ENCODE measurements around the gene CFHR2. TPM values are rescaled to one million over a fixed set of nuclear protein-coding genes. Genes with fewer than 3 reads are reported as not detected.
"Not testable (repeated sequence)": the region's sequence is repeated elsewhere in the genome, so short reads cannot be mapped to it uniquely, and the experiment has no call there.

Gene CFHR2
- total RNA-seq, 1 experiment from 2014 or later = not detected

DNA sequence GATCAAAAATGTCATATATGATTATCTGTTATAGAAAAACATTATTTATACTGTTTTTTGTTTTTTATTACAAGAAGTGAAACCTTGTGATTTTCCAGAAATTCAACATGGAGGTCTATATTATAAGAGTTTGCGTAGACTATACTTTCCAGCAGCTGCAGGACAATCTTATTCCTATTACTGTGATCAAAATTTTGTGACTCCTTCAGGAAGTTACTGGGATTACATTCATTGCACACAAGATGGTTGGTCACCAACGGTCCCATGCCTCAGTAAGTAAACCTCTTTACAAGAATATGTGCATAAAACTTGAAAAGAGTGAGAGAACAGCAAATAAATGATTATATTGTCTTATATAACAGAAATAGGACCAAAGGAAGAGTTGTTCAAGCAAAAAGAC, 41.2 kb upstream of the CFHR2 start:
- Mint-ChIP-seq H3K4me1 (ENCODE audit: low read depth, unreplicated experiment) (no peaks in the 10 kb centered on the region), H3K9me3 (ENCODE audit: unreplicated experiment) (no peaks in the 10 kb centered on the region), H3K27me3 (ENCODE audit: insufficient read depth, unreplicated experiment) (no peaks in the 10 kb centered on the region), H3K4me3 (ENCODE audit: unreplicated experiment) (no peak overlapping the region), H3K27ac (ENCODE audit: unreplicated experiment) (no peak overlapping the region), H3K36me3 (ENCODE audit: insufficient read depth, unreplicated experiment) (no peaks in the 10 kb centered on the region)
- Histone ChIP-seq H3K9me3 (no peaks in the 10 kb centered on the region), H3K27me3 (replicated peaks; ENCODE audit: control insufficient read depth, insufficient read depth, low read length) (no peaks in the 10 kb centered on the region), H3K4me1 (no peaks in the 10 kb centered on the region), H3K36me3 (ENCODE audit: control insufficient read depth, insufficient read depth, low read length) (no peaks in the 10 kb centered on the region), H3K4me3 (ENCODE audit: low read depth, low read length) (no peak overlapping the region)
- intact Hi-C loops (cut with micrococcal nuclease; ENCODE audit: unreplicated experiment) = no loop called here
- ChIA-PET POLR2A (no interaction called here), CTCF (no interaction called here)
- DNase-seq = no peak
- BruUV-seq (replicated peaks) = no TSS peak
- TF ChIP-seq, protein P1, sequence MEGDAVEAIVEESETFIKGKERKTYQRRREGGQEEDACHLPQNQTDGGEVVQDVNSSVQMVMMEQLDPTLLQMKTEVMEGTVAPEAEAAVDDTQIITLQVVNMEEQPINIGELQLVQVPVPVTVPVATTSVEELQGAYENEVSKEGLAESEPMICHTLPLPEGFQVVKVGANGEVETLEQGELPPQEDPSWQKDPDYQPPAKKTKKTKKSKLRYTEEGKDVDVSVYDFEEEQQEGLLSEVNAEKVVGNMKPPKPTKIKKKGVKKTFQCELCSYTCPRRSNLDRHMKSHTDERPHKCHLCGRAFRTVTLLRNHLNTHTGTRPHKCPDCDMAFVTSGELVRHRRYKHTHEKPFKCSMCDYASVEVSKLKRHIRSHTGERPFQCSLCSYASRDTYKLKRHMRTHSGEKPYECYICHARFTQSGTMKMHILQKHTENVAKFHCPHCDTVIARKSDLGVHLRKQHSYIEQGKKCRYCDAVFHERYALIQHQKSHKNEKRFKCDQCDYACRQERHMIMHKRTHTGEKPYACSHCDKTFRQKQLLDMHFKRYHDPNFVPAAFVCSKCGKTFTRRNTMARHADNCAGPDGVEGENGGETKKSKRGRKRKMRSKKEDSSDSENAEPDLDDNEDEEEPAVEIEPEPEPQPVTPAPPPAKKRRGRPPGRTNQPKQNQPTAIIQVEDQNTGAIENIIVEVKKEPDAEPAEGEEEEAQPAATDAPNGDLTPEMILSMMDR (IDR thresholded peaks at IDR 0.05; ENCODE audit: insufficient read depth in 1 of 2, low read depth in 1 of 2, low read length in 1 of 2, severe bottlenecking in 1 of 2, unreplicated experiment in 1 of 2) = no peak

DNA sequence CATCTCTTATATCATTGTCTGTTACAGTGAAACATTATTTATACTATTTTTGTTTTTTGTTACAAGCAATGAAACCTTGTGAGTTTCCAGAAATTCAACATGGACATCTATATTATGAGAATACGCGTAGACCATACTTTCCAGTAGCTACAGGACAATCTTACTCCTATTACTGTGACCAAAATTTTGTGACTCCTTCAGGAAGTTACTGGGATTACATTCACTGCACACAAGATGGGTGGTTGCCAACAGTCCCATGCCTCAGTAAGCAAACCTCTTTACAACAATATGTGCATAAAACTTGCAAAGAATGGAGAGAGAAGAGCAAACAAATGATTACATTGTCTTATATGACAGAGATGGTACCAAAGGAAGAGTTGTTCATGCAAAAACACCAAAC, 33.3 kb upstream of the CFHR2 start:
- no peak for DNase-seq
- Mint-ChIP-seq H3K36me3 (ENCODE audit: insufficient read depth, unreplicated experiment) (no peaks in the 10 kb centered on the region), H3K4me3 (ENCODE audit: unreplicated experiment) (no peak overlapping the region), H3K27me3 (ENCODE audit: insufficient read depth, unreplicated experiment) (no peaks in the 10 kb centered on the region), H3K27ac (ENCODE audit: unreplicated experiment) (no peak overlapping the region), H3K9me3 (ENCODE audit: unreplicated experiment) (no peaks in the 10 kb centered on the region), H3K4me1 (ENCODE audit: low read depth, unreplicated experiment) (no peaks in the 10 kb centered on the region)
- Histone ChIP-seq H3K36me3 (ENCODE audit: control insufficient read depth, insufficient read depth, low read length) (no peaks in the 10 kb centered on the region), H3K9me3 (no peaks in the 10 kb centered on the region), H3K4me1 (no peaks in the 10 kb centered on the region), H3K27me3 (replicated peaks; ENCODE audit: control insufficient read depth, insufficient read depth, low read length) (no peaks in the 10 kb centered on the region), H3K4me3 (ENCODE audit: low read depth, low read length) (no peak overlapping the region)
- POLR2A ChIA-PET = no interaction called here
- TF ChIP-seq, protein P1 (IDR thresholded peaks at IDR 0.05; ENCODE audit: insufficient read depth in 1 of 2, low read depth in 1 of 2, low read length in 1 of 2, severe bottlenecking in 1 of 2, unreplicated experiment in 1 of 2) = no peak
- intact Hi-C loops (cut with micrococcal nuclease; ENCODE audit: unreplicated experiment) = no loop called here
- CTCF ChIA-PET = no interaction called here
- no TSS peak for BruUV-seq (replicated peaks)

DNA sequence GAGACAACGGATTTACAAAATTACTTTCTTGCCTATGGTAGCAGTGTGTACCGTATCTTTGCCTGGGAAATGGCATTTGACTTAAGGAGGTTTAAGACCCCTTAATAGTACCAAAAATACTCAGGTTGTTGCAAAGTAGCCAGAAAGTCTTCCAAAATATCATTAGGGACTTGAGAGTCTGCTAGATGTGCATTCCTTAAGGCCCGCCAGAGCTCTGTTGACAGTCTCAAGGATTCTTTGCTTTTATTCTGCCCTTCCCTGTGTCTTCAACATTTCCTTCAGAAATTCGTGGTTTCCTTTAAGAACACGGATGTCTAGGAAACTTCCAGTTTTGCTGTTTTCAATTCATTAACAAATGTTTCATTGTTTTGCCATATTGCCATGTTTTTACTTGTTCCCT, 31.3 kb upstream of the CFHR2 start:
- CTCF ChIA-PET; BruUV-seq (replicated peaks); DNase-seq; intact Hi-C loops (cut with micrococcal nuclease; ENCODE audit: unreplicated experiment); H3K4me3 ChIP-seq (ENCODE audit: low read depth, low read length); H3K27ac Mint-ChIP-seq (ENCODE audit: unreplicated experiment); H3K27me3 ChIP-seq (replicated peaks; ENCODE audit: control insufficient read depth, insufficient read depth, low read length); H3K9me3 ChIP-seq; H3K36me3 Mint-ChIP-seq (ENCODE audit: insufficient read depth, unreplicated experiment); H3K36me3 ChIP-seq (ENCODE audit: control insufficient read depth, insufficient read depth, low read length); H3K9me3 Mint-ChIP-seq (ENCODE audit: unreplicated experiment); H3K4me3 Mint-ChIP-seq (ENCODE audit: unreplicated experiment); H3K4me1 Mint-ChIP-seq (ENCODE audit: low read depth, unreplicated experiment); H3K27me3 Mint-ChIP-seq (ENCODE audit: insufficient read depth, unreplicated experiment); POLR2A ChIA-PET; H3K4me1 ChIP-seq: not testable (repeated sequence)

DNA sequence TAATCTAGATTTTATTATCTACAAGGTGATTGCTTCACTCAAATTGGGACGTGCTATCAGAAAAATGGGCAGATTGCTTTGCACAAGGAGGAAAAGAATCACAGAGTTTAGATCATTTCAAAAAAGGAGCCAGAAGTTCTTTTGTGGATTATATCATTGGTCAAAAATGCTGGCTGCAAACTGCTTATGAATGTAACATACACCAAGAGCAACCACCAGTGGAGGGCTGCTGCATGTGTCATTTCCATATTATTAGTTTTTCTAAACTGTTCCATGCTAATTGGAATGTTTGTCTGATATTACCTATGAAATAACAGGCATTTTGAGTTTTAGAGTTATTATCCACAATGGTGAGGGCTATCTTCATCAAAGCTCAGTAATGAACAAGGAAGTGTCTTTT, 16.7 kb upstream of the CFHR2 start:
- H3K4me3 ChIP-seq (ENCODE audit: low read depth, low read length); H3K4me1 Mint-ChIP-seq (ENCODE audit: low read depth, unreplicated experiment); H3K4me1 ChIP-seq; BruUV-seq (replicated peaks); H3K27ac Mint-ChIP-seq (ENCODE audit: unreplicated experiment); DNase-seq; H3K9me3 Mint-ChIP-seq (ENCODE audit: unreplicated experiment); intact Hi-C loops (cut with micrococcal nuclease; ENCODE audit: unreplicated experiment); H3K36me3 Mint-ChIP-seq (ENCODE audit: insufficient read depth, unreplicated experiment); H3K27me3 Mint-ChIP-seq (ENCODE audit: insufficient read depth, unreplicated experiment); H3K27me3 ChIP-seq (replicated peaks; ENCODE audit: control insufficient read depth, insufficient read depth, low read length); CTCF ChIA-PET; H3K4me3 Mint-ChIP-seq (ENCODE audit: unreplicated experiment); POLR2A ChIA-PET; H3K9me3 ChIP-seq; H3K36me3 ChIP-seq (ENCODE audit: control insufficient read depth, insufficient read depth, low read length): not testable (repeated sequence)

DNA sequence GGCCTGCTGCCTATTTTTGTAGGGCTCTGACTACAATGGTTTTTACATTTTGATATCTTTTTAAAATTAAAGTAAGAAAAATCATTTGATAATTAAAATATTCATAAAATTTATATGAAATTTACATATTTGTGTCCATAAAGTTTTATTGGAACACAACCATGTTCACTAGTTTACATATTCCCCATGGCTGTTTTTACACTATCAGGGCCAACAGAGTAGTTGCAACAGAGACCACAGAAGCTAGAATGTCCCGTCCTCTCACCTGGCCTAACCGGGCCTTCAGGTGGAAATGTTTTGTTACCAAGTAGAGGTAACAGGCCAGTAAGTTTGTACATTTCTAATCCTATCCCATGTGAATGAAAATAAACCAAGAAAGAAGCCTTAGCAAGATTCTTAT, 10.7 kb upstream of the CFHR2 start:
- H3K9me3 ChIP-seq; H3K36me3 ChIP-seq (ENCODE audit: control insufficient read depth, insufficient read depth, low read length); BruUV-seq (replicated peaks); H3K36me3 Mint-ChIP-seq (ENCODE audit: insufficient read depth, unreplicated experiment); DNase-seq; H3K4me3 Mint-ChIP-seq (ENCODE audit: unreplicated experiment); POLR2A ChIA-PET; intact Hi-C loops (cut with micrococcal nuclease; ENCODE audit: unreplicated experiment); H3K4me1 Mint-ChIP-seq (ENCODE audit: low read depth, unreplicated experiment); H3K4me1 ChIP-seq; CTCF ChIA-PET; H3K27ac Mint-ChIP-seq (ENCODE audit: unreplicated experiment); H3K27me3 ChIP-seq (replicated peaks; ENCODE audit: control insufficient read depth, insufficient read depth, low read length); H3K27me3 Mint-ChIP-seq (ENCODE audit: insufficient read depth, unreplicated experiment); H3K4me3 ChIP-seq (ENCODE audit: low read depth, low read length): not testable (repeated sequence)
- peaks cover 11% of the 10 kb centered on the region for H3K9me3 Mint-ChIP-seq (ENCODE audit: unreplicated experiment)
